GM10266 (cell line): ENCODE measurements around the gene TM9SF4.

ENCODE experiments used
- DNase-seq: peaks from one replicate; pipeline ENCODE4 v3.0.0; 2012; ENCODE audit errors: extremely low spot score
- TF ChIP-seq, protein P1 (sequence below): IDR thresholded peaks from 2 replicates; pipeline ENCODE4 v1.5.1; 2012; ENCODE audit warnings: mild to moderate bottlenecking, low read depth; ENCODE audit not compliant: control insufficient read depth, insufficient read depth; ENCODE audit errors: missing control alignments

TM9SF4 gene

DNA sequence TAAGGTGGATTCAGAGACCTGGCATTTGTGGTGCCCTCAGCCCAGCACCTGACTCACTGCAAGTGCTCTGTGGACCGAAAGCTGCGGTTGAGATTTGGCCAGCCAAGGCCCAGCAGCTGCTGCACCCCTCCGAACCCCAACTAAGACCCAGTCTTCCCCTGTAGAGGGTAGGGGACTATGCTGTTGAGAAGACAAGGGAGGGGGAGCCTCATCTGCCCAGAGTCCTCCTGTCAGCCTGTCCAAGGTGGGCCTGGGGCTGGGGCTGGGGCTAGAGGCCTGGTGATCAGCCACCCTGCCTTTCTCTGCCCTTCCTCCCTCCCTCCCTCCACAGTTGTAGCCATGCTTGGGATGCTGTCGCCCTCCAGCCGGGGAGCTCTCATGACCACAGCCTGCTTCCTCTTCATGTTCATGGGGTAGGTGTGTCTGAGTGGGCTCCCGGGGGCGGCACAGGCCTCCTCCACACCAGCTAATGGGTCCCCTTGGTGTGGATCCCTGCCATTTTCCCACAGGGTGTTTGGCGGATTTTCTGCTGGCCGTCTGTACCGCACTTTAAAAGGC, 40.9 kb downstream of the TM9SF4 start:
- no peak for DNase-seq
- TF ChIP-seq, protein P1, sequence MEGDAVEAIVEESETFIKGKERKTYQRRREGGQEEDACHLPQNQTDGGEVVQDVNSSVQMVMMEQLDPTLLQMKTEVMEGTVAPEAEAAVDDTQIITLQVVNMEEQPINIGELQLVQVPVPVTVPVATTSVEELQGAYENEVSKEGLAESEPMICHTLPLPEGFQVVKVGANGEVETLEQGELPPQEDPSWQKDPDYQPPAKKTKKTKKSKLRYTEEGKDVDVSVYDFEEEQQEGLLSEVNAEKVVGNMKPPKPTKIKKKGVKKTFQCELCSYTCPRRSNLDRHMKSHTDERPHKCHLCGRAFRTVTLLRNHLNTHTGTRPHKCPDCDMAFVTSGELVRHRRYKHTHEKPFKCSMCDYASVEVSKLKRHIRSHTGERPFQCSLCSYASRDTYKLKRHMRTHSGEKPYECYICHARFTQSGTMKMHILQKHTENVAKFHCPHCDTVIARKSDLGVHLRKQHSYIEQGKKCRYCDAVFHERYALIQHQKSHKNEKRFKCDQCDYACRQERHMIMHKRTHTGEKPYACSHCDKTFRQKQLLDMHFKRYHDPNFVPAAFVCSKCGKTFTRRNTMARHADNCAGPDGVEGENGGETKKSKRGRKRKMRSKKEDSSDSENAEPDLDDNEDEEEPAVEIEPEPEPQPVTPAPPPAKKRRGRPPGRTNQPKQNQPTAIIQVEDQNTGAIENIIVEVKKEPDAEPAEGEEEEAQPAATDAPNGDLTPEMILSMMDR, result no peak

DNA sequence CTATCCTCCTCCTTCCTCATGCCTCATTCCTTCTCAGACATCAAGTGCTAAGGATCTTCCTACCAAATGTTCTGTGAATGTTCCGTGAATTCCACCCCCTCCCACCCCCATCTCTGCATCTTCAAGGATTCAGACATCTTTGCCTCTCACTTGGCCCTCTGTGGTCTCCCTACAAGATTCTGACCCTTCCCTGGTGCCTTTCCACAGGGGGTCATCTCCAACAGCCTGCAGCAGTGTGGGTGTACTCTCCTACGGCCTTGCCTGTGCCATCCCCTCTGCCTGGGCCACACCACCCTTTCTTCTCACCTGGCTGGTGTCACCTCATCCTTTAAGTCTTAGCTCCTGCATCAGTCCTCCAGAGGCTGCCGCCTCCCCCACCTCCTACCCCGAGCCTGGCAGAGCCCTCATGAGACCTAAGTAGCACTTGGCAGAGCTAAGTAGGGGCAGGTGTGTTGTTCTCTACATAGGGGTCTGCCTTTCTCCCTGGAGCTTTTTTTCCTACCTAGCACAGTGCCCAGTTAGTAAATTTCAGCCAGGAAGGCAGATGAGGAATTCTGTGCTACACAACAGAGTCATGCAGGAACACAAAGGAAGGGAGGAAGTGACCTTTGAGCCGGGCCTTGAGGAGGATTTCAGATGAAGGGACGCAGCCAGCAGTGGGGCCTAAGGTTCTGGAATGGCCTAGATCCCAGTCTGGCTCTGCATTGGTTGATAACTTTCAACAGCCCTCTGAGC, 43.1 kb downstream of the TM9SF4 start:
- no peak for DNase-seq
- TF ChIP-seq, protein P1, result no peak

DNA sequence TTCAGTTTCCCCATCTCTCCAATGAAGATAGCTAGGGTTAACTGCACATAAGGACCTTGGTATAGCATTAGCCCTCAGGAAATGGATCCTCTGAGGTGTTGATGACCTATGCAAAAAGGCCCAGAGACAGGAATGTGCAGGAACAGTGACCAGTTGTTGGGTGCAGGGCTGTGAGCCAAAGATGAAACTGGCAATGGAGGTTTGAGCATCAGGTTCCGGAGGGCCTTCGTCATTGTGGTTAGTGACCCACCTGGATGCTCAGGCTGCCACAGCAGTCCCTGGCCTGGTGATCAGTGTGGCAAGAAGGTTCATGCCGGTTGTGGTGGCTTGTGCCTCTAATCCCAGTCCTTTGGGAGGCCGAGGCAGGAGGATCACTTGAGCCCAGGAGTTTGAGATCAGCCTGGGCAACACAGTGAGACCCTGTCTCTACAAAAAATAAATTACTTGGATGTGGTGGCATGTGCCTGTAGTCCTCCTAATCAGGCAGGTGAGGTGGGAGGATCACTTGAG, 43.7 kb downstream of the TM9SF4 start:
- DNase-seq, result no peak
- TF ChIP-seq, protein P1, result no peak

- TF ChIP-seq, protein P1, result no peak
- DNase-seq, result no peak
Measured at GRCh38 chr20:32153771-32154170, 44.3 kb downstream of the TM9SF4 start.

DNA sequence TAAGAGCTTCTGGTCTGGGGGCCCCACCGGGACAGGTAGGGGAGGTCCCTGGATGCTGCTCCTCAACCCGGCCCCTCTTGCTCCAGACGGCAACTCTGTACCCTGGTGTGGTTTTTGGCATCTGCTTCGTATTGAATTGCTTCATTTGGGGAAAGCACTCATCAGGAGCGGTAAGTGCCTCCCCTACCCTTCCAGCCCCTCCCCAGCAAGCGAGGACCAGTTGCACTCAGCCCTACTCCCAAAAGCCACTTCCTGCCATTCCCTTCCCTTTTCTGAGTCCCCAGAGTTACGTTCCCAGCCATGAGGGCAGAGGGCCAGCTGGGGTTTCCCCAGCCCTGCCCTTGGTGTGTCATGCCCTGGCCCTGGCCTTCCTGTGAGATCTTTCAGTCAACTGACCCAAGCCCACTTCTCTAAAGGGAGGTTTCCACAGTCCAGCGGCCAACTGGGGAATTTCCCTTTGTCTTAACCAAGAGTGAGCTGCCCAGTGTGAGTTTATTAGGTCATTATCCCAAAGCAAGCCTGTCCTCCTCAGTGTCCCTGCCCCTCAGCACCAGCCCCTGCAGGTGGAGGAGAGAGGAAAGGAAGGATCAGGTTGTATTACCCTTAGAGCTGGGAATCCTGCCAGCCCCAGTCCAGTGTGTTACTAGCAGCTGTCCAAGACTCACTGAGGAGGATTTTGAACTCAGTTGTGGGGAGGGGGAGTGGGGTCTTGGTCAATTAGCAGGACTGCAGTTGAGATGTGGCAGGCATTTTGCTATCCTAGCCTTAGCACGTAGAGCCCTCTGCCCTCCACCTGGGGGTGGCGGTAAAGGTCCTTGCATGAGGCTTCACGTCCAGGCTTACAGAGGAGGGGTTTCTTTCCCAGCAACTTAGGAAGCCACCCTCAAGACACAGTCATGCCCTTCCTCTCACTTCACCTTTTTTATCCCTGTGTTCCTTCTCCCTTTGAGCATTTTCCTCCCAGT, 45.8 kb downstream of the TM9SF4 start:
- DNase-seq, result peak; percentile 47
- TF ChIP-seq, protein P1, result peak; percentile 59

DNA sequence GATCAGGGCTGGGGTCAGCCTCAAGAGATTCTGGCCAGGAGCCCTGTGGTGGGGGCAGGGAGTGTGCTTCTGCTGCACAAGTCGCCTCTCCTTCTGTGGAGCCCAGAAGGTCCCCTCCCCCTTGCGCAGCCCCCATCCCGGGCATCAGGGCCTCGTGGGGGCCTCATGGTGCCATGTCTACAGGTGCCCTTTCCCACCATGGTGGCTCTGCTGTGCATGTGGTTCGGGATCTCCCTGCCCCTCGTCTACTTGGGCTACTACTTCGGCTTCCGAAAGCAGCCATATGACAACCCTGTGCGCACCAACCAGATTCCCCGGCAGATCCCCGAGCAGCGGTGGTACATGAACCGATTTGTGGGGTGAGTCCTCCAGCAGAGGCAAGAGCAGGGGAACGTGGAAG, 48.1 kb downstream of the TM9SF4 start:
- DNase-seq, result no peak
- TF ChIP-seq, protein P1, result no peak

GRCh38 chr20:32158351-32158750, 48.8 kb downstream of the TM9SF4 start:
- no peak for DNase-seq
- TF ChIP-seq, protein P1, result no peak
